GM12873 (cell line): ENCODE measurements around the gene OR4L1.

Experiments
- TF ChIP-seq, protein P1 (sequence below): IDR thresholded peaks from 2 replicates; pipeline ENCODE4 v1.5.1; 2012; ENCODE audit warnings: low read depth, mild to moderate bottlenecking, moderate library complexity, low read length, control low read depth; ENCODE audit not compliant: insufficient read depth; ENCODE audit errors: missing control alignments

OR4L1 gene, protein sequence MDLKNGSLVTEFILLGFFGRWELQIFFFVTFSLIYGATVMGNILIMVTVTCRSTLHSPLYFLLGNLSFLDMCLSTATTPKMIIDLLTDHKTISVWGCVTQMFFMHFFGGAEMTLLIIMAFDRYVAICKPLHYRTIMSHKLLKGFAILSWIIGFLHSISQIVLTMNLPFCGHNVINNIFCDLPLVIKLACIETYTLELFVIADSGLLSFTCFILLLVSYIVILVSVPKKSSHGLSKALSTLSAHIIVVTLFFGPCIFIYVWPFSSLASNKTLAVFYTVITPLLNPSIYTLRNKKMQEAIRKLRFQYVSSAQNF

DNA sequence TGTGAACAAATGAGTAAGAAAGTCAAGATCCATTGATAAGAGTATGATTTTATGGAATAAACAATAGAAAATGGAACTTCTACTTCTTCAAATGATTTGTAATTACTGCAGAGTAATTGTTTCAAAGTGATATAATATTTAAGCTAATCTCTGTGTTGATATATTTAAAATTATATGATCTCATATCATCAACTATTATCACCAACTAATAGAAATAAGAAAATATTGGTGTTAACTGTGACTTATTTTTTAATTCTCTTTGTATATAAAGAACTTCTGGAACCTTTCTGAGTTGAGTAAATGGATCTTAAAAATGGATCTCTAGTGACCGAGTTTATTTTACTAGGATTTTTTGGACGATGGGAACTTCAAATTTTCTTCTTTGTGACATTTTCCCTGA lies at the start of gene OR4L1:
Gene OR4L1, plus strand, starts transcription at position 301 of the 400 bp plus-strand sequence. Its CDS starts 0 bp downstream, at position 301.
- TF ChIP-seq, protein P1, sequence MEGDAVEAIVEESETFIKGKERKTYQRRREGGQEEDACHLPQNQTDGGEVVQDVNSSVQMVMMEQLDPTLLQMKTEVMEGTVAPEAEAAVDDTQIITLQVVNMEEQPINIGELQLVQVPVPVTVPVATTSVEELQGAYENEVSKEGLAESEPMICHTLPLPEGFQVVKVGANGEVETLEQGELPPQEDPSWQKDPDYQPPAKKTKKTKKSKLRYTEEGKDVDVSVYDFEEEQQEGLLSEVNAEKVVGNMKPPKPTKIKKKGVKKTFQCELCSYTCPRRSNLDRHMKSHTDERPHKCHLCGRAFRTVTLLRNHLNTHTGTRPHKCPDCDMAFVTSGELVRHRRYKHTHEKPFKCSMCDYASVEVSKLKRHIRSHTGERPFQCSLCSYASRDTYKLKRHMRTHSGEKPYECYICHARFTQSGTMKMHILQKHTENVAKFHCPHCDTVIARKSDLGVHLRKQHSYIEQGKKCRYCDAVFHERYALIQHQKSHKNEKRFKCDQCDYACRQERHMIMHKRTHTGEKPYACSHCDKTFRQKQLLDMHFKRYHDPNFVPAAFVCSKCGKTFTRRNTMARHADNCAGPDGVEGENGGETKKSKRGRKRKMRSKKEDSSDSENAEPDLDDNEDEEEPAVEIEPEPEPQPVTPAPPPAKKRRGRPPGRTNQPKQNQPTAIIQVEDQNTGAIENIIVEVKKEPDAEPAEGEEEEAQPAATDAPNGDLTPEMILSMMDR, result no peak

DNA sequence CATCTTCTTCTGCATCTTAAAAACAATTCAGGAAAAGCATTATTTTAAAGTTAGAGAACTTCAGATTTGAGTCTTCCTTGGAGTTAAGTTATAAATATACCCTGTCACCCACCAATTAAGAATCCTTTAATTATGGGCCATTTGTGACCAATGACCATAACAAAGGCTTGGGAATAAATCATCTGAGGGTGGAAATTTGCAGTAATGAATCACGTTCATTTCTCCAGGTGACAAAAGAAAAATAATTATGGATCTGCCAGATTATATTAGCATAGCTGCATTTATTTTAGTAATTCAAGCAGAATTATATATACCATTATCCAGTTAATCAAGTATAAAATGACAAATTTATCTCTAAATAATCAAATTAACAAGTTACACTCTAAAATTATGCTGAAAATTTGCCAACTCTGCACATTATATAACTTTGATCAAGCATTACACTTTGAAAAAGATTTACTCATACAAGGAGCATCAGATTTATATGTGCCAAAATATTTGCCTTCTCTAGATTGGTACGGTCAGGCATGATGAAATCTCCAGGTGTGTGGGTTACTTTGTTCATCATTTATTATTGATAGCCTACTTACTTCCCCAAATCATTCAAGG lies 40.5 kb upstream of the OR4L1 start, which contains the start of gene OR4K14:
Gene OR4K14, minus strand, starts transcription at position 51 of the 609 bp plus-strand sequence. CDS start 4,114 bp downstream, outside the sequence.
- TF ChIP-seq, protein P1, result no peak

DNA sequence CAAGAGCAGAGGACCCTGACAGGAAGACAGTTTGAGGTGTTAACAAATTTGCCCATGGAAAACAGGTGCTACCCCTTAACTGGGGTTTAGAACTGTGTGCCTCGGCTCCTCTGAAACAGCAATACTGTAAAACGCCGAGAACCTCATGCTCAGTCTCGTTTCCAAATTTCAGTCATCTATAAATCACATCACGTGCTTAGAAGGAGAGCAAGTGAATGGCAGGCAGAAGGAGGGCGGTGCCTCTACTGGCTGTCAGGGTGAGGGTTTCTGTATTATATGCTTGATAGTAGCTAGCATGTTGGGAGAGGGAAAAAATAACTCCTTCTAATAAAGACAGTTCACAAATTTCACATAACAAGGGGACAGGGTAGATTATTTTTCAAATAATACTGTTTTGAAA lies 28.8 kb upstream of the OR4L1 start:
- TF ChIP-seq, protein P1, result no peak

DNA sequence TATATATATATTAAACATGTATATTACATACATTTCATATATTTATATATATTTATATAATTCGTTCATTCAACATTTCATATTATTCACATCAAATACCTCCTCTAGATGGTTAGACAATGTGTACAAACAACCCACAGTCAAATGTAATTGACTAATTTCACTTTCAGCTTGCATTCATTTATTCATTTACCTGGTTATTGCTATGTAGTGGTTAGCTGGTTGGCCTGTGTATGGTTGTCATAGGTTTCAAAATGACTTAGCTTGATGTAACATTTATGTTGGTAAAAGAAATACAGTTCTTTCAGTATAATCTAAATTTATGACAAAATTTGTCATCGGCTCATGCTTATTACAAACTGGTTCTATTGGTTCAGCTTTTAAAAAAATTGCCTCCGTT lies 24.4 kb upstream of the OR4L1 start:
- TF ChIP-seq, protein P1, result no peak

DNA sequence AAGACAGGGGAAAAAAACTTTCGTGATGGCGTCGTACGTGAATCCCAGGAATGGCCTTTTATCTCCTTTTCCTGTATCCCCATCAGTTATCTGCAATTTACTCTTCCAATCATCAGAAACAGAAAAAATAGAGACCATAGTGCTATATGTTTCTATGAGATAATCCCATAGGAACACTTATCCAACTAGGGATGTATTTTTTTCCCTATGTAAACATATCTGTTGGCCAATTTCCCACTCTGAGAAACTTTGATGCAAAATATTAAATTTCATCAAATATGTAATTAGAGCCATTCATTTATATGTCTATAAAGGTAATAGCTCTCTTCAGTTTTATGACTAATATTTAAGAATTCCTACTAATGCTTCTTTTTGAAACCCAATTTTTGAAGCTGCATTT lies 23.9 kb upstream of the OR4L1 start, which contains the start of gene OR4K13:
Gene OR4K13, minus strand, starts transcription at position 101 of the 400 bp plus-strand sequence. CDS start 1,280 bp downstream, outside the sequence.
- TF ChIP-seq, protein P1, result no peak

DNA sequence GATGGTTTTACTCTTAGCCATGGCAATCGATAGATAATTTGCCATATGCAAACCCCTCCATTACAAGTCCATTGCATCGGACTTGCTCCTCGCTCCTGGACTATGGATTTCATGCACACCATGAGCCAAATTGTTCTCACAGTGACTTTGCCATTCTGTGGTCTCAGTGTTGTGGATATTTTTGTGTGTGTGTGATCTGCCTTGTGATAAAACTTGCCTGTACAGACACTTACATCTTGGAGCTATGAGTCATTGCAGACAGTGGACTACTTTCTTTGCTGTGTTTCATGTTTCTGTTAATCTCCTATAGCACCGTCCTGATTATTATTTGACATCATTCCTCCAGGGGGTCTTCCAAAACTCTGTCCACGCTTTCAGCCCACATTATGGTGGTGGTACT lies 15.6 kb upstream of the OR4L1 start:
- TF ChIP-seq, protein P1, result no peak

DNA sequence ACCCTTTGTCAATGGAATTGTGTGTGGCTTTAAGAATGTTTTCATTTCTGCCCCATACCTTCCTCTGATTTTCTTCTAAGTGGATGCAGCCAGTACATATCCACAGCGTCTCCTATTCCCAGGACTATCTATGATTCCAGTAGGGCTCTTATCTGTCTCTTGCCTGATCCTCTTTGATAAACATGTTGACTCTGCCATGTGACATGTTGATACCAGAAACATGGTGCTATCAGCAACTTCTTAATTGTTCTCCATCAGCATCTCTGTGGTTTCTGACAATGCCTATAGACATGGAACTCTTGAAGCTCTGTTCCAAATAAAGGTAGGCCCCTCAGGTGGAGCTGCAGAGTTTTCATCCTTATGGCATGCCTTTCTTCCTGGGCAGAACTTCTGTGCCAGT lies 11.6 kb upstream of the OR4L1 start:
- TF ChIP-seq, protein P1, result no peak
